Esophagus squamous epithelium (tissue), 4 donors: ENCODE measurements around the gene C6orf136.

ENCODE experiments used
- POLR2A ChIP-seq, 4 donors: fragments of 450-650 bp; IDR thresholded peaks; one replicate each; pipeline ENCODE4 v1.6.1; 2017; ENCODE audit warnings: antibody characterized with exemption in 4 of 4, mild to moderate bottlenecking in 4 of 4, moderate library complexity in 3 of 4
- TF ChIP-seq, protein P1 (sequence below), 6 experiments: fragments of 450-650 bp in 4 of 6; fragments of 200-600 bp in 2 of 6; sonication (generic) in 2 of 6; IDR thresholded peaks; one replicate each; pipeline ENCODE4 v1.5.1; 2016 to 2019; ENCODE audit warnings: antibody characterized with exemption in 6 of 6, mild to moderate bottlenecking in 4 of 6, moderate library complexity in 4 of 6

DNA sequence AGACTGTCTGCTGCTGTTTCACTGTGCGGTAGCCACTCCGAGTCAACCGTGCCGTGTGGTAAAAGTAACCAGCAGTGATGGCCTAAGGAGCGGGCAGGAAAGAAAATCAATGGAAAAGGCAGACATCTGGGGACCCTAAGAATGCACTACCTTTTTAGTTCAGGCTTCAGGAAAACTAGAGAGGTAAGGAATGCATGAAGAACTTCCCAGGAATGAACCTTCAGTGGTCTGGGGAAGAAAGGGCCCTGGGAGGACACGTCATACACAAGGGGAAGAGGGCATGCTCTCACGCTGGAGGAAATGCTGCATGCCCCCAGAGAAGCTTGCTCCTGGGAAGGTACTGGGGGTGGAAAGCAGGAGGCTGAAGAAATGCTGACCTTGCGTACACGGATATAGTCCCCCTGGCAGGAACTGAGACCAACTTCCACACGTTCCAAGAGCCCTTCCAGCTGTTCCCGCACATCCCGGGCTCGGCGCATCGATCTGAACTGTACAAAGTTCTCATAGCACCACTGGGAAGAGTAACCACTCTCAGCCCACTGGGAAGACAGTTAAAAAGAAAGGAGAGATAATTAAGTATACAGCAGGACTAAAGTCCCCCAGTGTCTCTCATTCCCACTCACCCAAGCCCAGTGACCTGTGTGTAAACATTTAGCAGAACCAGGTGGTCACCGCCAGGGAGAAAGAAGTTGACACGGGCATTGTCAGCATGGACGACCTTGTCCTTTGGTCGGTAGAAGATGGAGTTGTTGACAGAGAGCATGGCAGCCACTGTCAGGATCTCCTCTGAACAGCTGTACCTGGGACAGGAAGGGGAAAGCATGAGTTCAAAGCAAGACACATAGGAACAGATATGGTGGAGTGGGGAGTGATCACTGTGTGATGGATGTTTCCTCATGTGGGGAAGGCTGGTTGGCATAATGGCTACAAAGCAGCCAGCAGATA, 8.1 kb downstream of the C6orf136 start:
- TF ChIP-seq, protein P1, sequence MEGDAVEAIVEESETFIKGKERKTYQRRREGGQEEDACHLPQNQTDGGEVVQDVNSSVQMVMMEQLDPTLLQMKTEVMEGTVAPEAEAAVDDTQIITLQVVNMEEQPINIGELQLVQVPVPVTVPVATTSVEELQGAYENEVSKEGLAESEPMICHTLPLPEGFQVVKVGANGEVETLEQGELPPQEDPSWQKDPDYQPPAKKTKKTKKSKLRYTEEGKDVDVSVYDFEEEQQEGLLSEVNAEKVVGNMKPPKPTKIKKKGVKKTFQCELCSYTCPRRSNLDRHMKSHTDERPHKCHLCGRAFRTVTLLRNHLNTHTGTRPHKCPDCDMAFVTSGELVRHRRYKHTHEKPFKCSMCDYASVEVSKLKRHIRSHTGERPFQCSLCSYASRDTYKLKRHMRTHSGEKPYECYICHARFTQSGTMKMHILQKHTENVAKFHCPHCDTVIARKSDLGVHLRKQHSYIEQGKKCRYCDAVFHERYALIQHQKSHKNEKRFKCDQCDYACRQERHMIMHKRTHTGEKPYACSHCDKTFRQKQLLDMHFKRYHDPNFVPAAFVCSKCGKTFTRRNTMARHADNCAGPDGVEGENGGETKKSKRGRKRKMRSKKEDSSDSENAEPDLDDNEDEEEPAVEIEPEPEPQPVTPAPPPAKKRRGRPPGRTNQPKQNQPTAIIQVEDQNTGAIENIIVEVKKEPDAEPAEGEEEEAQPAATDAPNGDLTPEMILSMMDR (IDR thresholded peaks at IDR 0.05): no peak
- no peak for TF ChIP-seq POLR2A (IDR thresholded peaks at IDR 0.05)
